ENCODE data around the gene DCST1.
A peak's percentile ranks its signal among the peaks of the same experiment; 100 is the strongest.

DCST1 gene

DNA sequence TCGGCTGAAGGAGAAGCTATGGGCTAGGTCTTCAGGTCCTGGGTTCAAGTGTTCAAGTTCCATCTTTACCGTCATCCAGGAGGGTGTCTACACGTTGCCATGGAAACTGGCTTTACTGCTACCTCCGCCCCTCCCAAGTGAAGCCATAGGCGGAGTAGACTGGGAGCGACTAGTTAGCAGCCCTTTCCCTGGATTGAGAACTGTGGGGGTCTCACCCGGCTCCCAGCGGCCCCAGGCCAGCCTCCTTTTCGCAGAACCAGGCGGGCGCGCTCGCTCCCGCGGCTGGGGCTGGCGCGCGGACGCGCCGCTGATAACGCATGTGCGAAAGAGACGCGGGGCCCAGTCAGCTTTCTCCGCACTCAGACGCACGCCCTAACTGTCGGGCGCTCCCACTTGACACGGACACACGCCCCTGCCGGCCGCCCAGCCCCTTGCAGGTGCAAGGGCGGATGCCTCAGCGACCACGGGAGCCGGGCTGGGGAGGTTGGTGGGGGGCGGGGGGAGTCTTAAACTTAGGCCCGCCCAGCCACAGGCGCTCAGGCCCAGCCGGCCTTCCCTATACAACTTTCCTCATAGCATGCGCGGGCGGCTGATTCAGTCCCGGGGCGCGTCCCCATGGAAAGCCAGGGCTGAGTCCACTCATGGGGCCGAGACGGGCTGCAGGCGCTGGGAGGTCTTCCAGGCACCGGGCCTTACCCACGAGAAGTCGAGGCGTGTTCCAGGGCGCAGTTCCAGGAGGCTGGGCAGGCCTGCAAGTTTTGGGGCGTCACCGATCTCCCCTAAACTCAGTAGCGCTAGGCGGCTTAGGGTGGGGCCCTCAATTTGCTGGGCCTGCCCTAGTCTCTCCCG lies 37.3 kb downstream of the DCST1 start:
- peak; percentile 71 for DNase-seq (ENCODE audit: low read depth)
- no peak for TF ChIP-seq POLR2A (IDR thresholded peaks at IDR 0.05; ENCODE audit: extremely low read depth, insufficient read length)
- TF ChIP-seq, protein P1, sequence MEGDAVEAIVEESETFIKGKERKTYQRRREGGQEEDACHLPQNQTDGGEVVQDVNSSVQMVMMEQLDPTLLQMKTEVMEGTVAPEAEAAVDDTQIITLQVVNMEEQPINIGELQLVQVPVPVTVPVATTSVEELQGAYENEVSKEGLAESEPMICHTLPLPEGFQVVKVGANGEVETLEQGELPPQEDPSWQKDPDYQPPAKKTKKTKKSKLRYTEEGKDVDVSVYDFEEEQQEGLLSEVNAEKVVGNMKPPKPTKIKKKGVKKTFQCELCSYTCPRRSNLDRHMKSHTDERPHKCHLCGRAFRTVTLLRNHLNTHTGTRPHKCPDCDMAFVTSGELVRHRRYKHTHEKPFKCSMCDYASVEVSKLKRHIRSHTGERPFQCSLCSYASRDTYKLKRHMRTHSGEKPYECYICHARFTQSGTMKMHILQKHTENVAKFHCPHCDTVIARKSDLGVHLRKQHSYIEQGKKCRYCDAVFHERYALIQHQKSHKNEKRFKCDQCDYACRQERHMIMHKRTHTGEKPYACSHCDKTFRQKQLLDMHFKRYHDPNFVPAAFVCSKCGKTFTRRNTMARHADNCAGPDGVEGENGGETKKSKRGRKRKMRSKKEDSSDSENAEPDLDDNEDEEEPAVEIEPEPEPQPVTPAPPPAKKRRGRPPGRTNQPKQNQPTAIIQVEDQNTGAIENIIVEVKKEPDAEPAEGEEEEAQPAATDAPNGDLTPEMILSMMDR (IDR thresholded peaks at IDR 0.05; ENCODE audit: low read depth, low read length), result no peak
- TF ChIP-seq, protein P2, sequence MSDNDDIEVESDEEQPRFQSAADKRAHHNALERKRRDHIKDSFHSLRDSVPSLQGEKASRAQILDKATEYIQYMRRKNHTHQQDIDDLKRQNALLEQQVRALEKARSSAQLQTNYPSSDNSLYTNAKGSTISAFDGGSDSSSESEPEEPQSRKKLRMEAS (IDR thresholded peaks at IDR 0.05; ENCODE audit: low read depth, low read length), result no peak
- TF ChIP-seq MYC (IDR thresholded peaks at IDR 0.05; ENCODE audit: low read depth, low read length), result no peak
- no peak overlapping the region for H3K4me3 ChIP-seq (ENCODE audit: low read depth, low read length)

DNA sequence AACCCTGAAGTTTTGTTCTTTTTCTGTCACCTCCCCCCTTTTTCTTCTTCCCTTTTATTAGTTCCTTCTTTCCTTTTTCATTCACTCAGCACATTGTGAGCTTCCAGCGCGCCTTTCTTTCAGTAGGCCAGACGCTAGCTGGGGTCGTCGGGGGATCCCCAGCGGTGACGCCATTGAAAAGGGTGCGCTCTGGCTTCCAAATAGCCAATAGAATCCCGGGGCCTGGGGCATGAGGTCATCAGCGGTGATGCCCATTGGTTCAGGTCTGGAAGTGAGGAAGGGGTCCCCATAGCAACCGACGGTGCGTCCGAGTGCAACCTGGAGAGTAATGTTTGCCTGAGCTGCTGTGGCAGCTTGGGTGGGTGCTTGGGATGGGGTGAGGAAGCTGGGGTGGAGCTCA lies 38.1 kb downstream of the DCST1 start:
- TF ChIP-seq, protein P2 (IDR thresholded peaks at IDR 0.05; ENCODE audit: low read depth, low read length), result no peak
- H3K4me3 ChIP-seq (ENCODE audit: low read depth, low read length), result no peak overlapping the region
- DNase-seq (ENCODE audit: low read depth), result no peak

DNA sequence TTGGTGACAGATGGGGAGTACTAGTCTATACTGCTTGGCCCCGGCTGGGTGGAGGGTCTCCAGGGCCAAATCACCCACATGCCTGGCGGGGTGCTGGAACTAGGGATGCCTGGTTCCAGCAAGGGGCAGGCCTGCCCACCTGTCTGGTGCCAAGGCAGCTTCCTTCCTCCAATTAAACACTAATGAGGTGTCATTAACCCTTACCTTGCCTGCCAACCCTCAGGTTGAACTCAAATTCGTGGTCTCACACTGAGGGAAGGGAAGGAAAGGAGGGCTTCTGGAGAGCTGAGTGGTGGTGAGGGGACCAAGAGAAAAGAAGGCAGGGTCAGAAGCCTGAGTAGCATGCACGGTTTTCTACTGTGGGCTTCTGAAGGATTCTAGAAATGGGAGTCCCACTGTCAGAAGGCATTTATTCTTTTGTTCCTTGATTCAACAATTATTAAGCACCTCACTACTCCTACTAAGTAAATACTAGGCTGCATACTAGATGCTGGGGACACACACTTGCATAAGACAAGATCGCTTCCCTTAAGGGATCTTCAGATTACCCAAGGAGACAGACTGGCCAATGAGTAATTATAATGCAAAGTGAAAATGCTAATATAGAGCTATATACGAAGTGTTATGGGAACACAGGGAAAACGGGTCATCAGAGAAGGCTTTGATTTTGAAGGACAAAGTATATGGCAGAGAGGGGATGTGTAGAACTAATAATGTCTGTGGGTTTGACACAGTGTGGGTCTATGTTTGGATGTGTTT lies 39.1 kb downstream of the DCST1 start:
- no peak for TF ChIP-seq POLR2A (IDR thresholded peaks at IDR 0.05; ENCODE audit: extremely low read depth, insufficient read length)
- TF ChIP-seq, protein P1 (IDR thresholded peaks at IDR 0.05; ENCODE audit: low read depth, low read length), result no peak
- no peak for TF ChIP-seq MYC (IDR thresholded peaks at IDR 0.05; ENCODE audit: low read depth, low read length)
- H3K4me3 ChIP-seq (ENCODE audit: low read depth, low read length), result no peak overlapping the region
- no peak for DNase-seq (ENCODE audit: low read depth)

DNA sequence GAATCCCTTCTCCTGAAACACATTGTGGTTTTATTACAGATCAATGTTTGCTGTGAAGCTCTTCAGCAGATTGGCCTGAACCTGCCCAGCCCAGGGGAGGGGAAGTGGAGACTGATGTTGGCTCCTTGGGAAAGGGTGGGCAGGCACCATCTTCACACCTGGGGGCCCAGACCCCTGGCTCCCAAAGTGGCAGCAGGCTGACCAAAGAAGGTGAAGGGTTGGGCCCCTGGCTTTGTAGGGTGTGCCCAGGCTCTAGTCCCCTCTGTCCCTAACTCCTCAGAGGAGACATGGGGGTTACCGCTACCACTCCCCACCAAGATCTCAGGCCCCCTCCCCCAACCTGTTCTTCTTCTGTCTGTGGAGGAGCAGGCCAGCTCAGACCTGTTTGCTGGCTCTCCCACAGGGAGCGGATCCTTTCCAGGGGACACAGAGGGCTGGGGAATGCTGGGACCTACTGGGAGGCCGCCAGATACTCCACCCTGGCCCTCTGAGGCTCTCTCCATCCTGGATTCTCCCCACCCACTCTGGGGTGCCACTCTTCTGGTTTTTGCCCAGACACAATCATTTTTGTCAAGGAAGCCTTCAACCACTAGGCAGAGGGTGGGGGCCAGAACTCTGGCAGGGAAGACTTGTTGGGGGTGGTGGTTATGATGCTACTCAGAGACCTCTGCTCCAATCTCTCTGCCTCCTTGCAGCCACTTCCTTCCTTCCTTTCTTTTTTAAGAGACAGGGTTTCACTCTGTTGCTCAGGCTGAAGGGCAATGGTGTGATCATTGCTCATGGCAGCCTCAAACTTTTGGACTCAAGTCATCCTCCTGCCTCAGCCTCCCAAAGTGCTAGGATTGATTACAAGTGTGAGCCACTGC lies 40.0 kb downstream of the DCST1 start:
- no peak for DNase-seq (ENCODE audit: low read depth)
- H3K4me3 ChIP-seq (ENCODE audit: low read depth, low read length), result no peak overlapping the region
- TF ChIP-seq, protein P1 (IDR thresholded peaks at IDR 0.05; ENCODE audit: low read depth, low read length), result no peak
- TF ChIP-seq, protein P2 (IDR thresholded peaks at IDR 0.05; ENCODE audit: low read depth, low read length), result no peak
- TF ChIP-seq MYC (IDR thresholded peaks at IDR 0.05; ENCODE audit: low read depth, low read length), result no peak
- TF ChIP-seq POLR2A (IDR thresholded peaks at IDR 0.05; ENCODE audit: extremely low read depth, insufficient read length), result no peak

DNA sequence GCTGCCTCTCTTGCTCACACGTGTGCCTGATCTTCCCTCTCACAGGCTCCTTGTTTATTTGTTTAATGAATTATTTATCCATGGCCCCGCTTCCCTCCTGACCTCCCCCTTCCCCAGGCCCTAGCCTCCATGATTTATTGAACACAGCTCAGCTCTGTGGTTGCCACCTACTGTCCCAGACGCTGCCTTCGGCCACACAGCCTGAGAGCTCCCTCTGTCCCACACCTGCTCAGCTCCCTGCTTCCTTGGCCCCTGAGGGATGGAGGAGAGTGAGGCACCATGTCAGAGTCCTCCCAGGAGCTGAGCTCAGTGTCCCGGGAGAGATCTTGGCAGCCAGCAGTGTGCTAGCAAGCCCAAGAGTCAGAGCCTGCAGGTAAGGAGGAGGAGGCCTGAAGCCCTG lies 41.9 kb downstream of the DCST1 start:
- DNase-seq (ENCODE audit: low read depth), result no peak
- H3K4me3 ChIP-seq (ENCODE audit: low read depth, low read length), result no peak overlapping the region
- TF ChIP-seq POLR2A (IDR thresholded peaks at IDR 0.05; ENCODE audit: extremely low read depth, insufficient read length), result no peak
- TF ChIP-seq, protein P1 (IDR thresholded peaks at IDR 0.05; ENCODE audit: low read depth, low read length), result no peak

DNA sequence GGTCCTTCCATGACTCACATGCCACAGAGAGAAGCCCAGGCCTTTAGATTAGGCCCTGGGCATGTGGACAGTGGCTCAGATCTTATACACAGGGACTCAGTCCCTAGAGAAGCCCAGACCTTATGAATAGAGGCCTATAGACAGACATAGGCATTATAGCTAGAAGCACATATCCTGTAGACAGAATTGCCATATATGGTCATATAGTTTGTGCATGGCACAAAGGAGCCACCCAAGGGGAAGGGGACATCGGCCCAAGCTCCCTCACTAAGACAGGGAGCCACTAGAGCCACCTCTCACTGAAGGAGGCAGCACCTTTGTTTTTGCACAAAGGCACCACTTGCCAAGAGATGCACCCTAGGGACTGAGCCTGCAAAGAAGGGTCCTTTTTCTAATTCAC lies 42.7 kb downstream of the DCST1 start:
- TF ChIP-seq MYC (IDR thresholded peaks at IDR 0.05; ENCODE audit: low read depth, low read length), result no peak
- TF ChIP-seq POLR2A (IDR thresholded peaks at IDR 0.05; ENCODE audit: extremely low read depth, insufficient read length), result no peak
- TF ChIP-seq, protein P2 (IDR thresholded peaks at IDR 0.05; ENCODE audit: low read depth, low read length), result no peak
- TF ChIP-seq, protein P1 (IDR thresholded peaks at IDR 0.05; ENCODE audit: low read depth, low read length), result no peak
- H3K4me3 ChIP-seq (ENCODE audit: low read depth, low read length), result no peak overlapping the region
- no peak for DNase-seq (ENCODE audit: low read depth)
